Measurements from ENCODE around the gene ID1.
"Not testable (repeated sequence)": the region's sequence is repeated elsewhere in the genome, so short reads cannot be mapped to it uniquely, and the experiment has no call there.

ID1 gene

DNA sequence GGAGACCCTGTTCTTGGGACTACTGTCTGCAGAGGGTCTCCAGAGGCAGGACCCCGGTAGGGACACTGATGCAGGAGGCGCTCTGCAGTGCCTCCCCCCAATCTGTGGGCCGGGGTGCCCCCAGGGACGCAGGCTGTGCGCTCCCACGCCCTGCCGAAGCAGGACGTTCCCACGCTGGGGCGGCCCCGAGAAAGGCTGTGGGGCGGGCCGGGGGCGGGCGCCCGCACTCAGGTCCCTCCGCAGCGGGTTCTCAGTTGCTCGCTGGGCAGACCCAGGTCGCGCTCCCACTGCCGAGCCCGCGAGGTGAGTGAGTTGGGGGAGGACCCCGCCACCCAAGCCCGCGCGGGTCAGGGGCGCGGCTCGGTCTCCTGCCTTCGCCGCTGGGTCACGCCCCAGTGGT lies 32.6 kb downstream of the ID1 start, which contains the start of gene COX4I2:
TSS of gene COX4I2 (plus strand) at position 253 of the 400 bp plus-strand sequence. CDS start 1,106 bp downstream, outside the sequence.
- DNase-seq (ENCODE audit: low spot score) = no peak

DNA sequence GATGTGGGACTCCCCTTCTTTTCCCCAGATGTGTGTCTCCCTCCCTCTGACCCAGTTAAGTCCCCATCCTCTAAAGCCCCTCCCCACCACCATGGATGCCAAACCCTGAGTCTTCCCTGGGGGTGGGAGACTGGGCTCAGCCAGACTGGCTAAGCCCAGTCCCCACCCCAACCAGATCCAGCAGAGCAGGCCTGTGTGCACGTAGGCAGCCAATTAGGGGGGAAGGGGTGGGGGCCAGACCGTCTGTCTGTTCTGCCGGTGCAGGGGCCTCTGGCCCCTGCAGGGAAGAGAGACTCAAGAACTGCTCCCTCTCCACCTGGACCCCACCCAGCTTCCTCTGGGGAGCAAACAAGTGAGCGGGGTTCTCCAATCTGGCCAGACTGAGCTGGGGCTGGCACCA lies 33.2 kb downstream of the ID1 start:
- no peak for DNase-seq (ENCODE audit: low spot score)

DNA sequence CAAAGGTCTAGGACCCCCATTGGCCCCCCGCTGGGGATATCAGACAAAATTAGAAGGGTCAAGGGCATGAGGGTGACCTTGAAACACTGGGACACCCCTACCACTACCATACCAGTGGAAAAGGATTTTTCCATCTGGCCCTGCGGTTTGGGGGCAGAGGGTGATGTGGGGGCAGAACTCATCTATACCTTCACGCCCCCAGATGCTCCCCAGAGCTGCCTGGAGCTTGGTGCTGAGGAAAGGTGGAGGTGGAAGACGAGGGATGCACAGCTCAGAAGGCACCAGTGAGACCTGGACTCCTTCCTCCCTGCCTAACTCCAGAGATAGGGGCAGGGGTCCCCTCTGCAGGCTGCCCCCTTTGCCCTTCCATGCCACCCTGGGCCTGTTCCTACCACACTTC lies 33.7 kb downstream of the ID1 start:
- DNase-seq (ENCODE audit: low spot score) = no peak

DNA sequence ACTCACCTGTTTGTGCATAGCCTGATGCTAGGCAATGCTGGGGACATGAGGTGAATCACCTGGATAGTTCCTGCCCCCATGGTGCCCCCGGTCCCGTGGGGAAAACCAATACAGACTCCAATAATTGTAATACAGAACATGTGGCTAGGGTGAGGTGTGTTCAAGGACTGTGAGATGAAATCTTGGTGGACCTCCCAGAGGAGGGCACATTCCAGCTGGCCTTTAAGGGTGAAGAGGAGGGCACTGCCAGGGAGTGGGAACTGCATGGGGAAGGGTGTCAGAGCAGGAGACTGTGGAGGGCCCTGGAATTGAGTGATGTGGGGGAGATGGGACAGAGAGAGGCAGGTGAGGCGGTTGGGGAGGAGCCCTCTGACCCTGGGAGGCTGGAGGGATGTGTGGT lies 35.2 kb downstream of the ID1 start:
- no peak for DNase-seq (ENCODE audit: low spot score)

DNA sequence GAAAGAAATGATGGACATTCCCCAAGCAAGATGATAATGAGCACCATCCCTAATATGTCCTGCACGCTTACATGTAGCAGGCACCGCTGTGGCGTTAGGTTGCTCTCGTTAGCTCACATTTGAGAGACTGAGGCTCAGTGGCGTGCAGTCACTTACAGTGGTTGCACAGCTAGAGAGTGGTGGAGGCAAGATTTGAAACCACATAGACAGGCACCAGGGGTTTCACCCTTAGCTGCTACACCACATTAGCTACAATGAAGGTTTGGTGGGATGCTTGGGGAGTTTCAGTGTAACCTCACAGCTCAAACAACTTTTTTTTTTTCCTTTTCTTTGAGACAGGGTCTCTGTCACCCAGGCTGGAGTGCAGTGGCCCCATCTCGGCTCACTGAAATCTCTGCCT lies 36.3 kb downstream of the ID1 start:
- no peak for DNase-seq (ENCODE audit: low spot score)

DNA sequence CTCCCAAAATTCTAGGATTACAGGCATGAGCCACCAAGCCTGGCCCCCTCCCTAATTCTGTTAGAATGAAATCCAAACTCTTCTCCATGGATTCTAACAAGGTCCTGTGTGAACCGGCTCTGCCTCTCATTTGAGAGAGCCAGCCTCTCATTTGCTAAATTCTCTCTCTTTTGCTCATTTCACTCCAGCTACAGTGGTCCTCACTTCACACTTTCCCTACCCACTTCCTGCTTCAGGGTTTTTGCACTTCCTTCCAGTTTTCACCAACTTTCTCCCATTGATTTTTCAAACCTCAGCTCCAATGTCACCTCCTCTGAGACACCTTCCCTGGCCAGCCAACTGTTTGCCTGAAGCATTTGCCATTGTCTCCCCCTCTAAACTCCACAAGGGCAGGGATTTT lies 37.7 kb downstream of the ID1 start:
- no peak for DNase-seq (ENCODE audit: low spot score)

DNA sequence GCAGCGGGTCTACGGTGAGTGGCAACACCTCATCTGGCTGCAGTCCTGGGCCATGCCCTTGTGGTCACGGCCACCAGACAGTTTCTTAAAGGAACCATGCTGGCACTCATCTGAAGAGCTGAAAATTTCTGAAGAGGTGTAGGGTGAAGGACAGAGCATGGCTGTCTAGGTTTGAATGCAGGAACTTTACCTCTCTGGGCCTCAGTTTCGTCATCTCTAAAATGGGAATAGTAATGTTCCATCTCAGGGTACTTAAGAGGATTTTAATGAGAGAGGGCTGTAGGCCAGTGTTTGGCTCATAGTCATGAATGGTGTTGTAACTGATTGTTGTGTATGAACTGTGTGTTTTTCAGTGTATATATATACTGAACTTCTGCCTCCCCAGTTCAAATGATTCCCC lies 38.4 kb downstream of the ID1 start:
- no peak for DNase-seq (ENCODE audit: low spot score)

DNA sequence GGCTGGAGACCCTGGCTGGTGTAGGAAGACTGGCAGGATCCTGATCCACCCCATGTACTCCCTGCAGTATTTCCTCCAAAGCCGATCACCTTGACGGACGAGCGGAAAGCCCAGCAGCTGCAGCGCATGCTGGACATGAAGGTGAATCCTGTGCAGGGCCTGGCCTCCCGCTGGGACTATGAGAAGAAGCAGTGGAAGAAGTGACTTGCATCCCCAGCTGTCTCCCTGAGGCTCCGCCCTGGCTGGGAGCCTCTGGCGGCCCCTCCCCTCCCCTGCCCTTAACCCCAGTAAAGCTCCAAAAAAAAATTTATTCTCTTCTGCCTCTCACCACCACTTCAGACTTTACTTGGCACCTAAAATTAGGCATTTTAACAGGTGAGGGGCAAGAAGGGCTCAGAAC lies 39.6 kb downstream of the ID1 start:
- no peak for DNase-seq (ENCODE audit: low spot score)

DNA sequence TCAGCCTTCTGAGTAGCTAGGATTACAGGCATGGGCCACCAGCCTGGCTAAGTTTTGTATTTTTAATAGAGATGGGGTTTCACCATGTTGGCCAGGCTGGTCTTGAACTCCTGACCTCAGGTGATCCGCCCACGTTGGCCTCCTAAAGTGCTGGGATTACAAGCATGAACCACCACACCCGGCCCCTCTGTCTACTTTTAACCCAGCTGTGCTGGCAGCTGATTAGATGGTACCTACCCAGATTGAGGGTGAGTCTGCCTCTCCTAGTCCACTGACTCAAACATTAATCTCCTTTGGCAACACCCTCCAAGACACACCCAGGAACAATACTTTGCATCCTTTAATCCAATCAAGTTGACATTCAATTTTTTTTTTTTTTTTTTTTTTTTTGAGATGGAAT lies 43.0 kb downstream of the ID1 start:
- DNase-seq (ENCODE audit: low spot score) = not testable (repeated sequence)

DNA sequence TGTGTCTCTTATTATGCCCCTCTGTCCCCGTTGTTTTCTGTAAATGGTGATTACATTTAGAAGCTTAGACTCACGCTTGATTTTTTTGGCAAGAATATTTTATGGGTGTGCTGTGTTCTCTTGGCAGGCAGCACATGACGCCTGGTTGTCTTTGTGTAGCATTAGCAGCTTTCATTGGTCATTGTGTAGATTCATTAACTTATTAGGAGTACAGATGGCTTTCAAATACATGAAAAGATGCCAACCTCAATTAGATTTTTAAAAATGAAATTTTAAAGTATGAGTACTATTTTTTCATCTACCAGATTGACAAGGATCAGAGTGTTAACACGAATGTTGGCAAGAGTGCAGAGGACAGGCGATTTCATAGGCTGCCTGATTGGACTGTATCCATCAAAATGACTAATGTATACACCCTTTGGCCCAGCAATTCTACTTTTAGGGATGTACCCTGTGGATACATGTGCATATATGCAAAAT lies 47.9 kb downstream of the ID1 start:
- DNase-seq (ENCODE audit: low spot score) = peak; percentile 64

DNA sequence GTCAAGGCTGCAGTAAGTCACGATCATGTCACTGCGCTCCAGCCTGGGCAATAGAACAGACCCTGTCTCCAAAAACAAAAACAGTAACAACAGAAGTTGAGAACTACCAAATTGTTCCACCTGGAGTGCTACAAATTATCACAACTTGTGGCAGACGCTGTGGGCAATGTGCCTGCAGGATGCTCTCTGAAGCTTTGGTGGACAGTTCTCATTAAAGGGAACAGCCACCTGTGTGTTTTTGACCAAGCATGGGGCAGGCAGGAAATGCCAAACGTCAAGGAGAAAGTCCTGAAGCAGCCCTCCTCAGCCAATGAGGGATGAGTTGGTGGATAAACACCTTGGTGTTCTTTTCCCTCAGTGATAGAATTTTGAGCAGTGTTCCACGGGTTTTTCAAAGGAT lies 48.5 kb downstream of the ID1 start:
- no peak for DNase-seq (ENCODE audit: low spot score)

DNA sequence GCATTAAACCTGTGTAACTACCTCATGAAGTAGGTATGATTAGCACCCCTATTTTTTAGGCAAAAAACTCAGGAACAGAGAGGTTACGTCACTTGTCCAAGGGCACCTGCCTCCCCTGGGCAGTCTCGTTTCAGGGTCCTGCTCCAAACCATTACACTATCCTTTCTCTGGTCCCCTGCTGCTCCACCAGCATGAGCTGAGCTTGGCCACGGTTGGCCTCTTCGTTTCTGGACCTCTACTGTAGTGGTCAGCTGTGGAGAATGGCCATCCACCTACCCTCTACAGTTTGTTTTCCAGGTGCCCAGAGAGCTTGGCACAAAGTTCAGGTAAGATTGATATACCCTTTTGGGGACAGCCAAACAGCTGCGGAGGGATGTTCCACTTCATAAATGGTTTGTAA lies 49.4 kb downstream of the ID1 start:
- no peak for DNase-seq (ENCODE audit: low spot score)
